Activated CD4-positive, alpha-beta T cell treated with anti-CD3 and anti-CD28 coated beads, Interleukin-2, amount 50 U/mL, for 4 hours (primary cell): ENCODE measurements around the gene TTC39A.

ENCODE experiments used
- DNase-seq, 2 experiments: peaks; one replicate each; pipeline ENCODE4 v3.0.0-alpha.2; 2020

Gene TTC39A

GRCh38 chr1:51330331-51331201, at the start of gene TTC39A:
Gene TTC39A (minus strand): TSS chr1:51330562. CDS start chr1:51330477, 85 bp downstream.
- no peak for DNase-seq

GRCh38 chr1:51378871-51379270, 48.5 kb upstream of the TTC39A start:
- DNase-seq, result no peak

- DNase-seq, result no peak
Measured at GRCh38 chr1:51373898-51374297, 43.5 kb upstream of the TTC39A start.

DNA sequence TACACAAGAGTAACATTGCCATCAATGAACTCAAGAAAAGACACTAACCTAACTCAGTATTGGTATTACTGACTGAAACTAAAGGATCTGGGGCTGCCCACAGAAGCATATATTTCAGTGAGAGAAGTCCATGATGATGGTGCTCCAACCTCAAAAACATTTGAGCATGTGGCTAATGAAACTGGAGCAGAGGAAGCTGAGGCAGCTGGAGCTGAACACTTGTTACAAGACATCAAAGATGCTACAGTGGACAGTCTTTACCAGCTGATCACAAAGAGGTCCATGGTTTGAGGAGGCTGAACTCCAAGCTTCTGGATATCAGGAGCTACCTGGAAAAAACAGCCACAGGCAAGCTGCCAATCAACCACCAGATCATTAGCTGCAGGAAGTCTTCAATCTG, 42.2 kb upstream of the TTC39A start:
- no peak for DNase-seq

GRCh38 chr1:51369171-51369570, 38.8 kb upstream of the TTC39A start:
- DNase-seq, result no peak

DNA sequence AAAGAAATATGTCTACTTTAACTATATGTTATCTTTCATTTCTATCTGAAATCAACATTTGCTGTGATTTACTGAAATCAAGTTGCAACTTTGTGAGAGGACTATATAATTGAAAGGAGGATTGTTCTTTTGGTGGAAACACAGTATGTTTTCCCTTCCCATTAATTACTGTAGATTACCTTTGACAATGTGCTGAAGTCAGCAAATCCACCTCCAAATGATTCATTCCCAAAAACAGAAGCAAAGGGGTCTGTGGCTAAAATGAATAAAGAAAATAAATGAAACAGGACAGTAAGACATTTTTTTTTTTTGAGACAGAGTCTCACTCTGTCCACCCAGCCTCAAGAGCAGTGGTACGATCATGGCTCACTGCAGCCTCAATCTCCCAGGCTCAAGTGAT, 35.4 kb upstream of the TTC39A start:
- DNase-seq, result no peak

GRCh38 chr1:51359879-51360278, 29.5 kb upstream of the TTC39A start:
- DNase-seq, result no peak

DNA sequence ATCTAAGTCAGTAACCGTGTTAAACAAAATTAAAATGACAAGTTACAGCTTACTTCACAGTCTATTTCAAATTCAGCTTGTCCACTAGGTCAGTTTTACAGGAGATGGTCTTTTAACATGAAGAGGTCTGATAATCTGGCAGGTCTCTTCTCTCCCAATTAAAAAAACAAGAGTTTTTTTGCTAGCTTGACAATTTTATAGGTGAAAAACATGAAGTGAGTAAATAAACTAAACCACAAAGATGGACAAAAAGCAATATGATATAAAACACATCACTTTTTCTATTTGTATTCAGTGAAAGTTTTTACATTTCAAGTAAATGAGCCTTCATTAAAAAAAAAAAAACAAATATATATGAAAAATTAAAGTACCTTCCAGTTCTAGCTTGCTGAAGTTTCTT, 25.0 kb upstream of the TTC39A start:
- no peak for DNase-seq

- DNase-seq, result no peak
Measured at GRCh38 chr1:51354416-51354815, 24.1 kb upstream of the TTC39A start.

- DNase-seq, result no peak
Measured at GRCh38 chr1:51351907-51352306, 21.5 kb upstream of the TTC39A start.

DNA sequence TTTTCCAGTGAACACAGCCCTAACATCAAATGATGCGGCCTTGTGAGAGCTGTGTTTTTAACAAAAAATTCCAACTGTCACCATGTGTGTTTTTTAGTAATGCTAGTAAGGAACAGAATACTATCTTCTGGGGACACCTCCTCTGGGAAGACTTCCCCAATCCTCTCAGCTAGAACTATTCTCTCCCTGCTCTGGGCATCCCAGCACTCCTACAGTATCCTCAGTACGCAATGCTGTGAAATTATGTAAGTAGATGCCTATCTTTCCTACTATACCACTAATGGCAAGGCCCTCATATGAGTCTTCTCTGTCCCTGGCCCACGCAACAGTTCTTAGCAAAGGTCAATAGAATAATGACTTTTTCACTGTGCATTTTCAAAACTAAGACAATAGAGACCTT, 19.5 kb upstream of the TTC39A start:
- DNase-seq, result no peak

DNA sequence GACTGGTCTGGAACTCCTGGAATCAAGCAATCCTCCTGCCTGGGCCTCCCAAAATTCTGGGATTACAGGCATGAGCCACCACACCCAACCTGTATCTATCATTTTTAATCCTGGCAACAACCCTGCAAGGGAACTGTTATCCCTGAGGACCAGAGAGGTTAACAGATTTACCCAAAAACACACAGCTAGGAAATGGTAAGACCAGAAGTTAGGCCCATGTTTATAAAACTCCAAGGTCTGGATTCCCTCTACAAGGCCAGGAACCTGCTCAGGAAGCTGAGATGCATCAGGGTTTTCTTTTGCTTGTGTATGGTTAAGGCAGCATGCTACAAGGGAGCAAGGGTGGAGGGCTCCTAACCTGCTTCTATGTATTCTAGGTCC, 17.8 kb upstream of the TTC39A start:
- DNase-seq, result no peak

GRCh38 chr1:51347398-51348146, 17.2 kb upstream of the TTC39A start:
- DNase-seq, result no peak

DNA sequence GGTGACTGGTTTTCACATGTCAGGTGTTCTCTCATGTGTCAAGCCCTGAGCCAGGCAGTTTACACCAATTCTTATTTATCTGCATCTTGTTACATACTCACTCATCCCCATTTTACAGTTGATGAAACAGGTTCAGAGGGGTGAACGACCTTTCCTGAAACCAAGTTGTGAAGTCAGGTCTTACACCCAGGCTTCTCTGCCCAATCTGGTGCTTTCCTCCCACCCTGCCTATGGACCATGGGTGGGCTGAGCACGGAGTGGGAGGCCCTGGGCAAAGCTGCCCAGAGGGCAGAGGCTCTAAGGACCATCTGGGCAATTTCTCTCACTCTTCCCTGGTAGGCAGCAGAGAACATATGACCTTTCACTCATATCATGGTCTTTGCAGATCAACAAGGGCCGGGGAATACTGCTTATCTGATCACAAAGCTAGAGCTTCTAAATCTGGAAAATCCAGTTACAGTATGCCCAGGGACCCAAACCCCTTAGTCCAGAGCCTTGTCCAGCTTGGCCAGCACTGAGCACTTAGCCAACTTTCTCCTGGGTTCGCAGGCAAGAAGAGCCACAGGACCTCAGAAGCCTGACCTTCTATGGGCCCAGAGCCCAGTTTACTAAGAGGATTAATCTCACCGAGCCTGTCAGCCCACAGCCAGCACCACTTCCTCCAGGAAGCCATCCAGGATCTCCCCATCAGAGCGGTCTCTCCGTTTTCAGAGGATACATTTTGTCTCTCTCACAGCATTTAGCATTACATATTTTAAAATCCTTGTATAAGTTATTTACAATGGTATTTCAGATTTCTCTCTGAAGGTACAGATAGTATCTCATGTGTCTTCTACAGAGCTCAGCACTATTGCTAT, 16.0 kb upstream of the TTC39A start:
- no peak for DNase-seq

DNA sequence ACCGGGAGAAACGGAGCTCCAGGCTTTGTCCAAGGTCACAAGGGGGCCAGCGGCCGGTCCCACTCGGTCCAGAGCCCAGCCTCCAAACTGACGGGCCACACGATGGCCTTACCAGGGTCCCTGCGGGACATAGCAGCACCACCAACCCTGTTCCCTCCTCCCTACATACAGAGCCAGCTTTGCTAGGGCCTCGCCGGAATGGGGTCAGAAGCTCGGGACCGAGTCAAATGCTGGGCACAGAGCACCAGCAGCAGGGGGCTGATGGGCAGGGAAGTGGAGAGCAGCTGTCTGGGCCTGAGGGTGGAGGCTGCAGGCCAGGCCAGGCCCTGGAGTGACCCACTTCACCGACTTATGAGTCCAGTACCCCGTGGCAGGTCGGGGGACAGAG, 14.9 kb upstream of the TTC39A start:
- no peak for DNase-seq

DNA sequence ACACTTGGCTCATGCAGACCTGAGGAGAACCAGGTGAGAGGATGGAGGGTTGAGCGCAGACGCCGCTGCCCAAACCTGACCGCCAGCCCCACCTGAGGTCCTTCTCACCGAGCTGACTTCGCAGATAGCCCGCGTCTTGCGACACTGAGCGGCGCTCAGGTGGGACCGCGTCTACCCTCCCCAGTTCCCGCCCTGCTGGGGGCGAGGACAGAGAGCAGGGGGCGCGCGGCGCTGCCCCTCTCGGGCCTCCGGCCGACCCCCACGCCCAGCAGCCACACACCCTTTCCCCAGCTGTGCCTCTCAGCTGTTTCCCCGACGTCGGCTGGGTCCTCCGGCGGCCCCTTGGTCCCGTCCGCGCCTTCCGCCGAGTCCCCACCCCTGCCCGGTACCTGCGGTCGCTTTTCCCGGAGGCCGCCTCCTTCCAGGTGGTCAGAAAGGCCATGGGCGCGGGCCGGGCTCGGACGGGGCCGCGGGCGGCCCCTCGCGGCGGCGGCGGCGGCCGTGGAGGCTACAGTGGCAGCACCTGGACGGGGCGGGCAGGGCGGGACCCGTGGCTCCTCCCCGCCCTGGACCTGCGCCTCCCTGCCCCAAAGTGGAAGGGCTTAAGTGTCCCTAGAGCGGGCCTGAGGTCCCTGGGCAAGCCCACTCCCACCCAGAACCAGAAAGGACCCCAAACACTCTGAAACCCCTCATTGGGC, 14.4 kb upstream of the TTC39A start:
- DNase-seq, result no peak

DNA sequence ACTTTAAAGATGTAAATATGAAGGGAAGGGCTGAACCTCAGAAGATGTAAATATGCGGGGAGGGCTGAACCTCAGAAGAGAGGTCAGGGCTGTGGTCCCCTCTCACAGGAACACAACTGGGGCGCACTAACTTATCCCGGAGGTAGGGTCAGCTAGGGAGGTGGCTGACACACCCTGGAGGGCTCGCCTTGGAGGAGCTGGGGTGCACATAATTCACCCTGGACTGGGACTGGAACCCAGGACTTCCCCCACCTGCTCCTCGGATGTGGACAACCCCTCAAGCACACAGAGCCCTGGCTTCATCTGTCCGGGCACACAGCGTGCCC, 13.9 kb upstream of the TTC39A start:
- no peak for DNase-seq

GRCh38 chr1:51343624-51344023, 13.3 kb upstream of the TTC39A start:
- no peak for DNase-seq

GRCh38 chr1:51342591-51343206, 12.3 kb upstream of the TTC39A start:
- DNase-seq, result no peak

DNA sequence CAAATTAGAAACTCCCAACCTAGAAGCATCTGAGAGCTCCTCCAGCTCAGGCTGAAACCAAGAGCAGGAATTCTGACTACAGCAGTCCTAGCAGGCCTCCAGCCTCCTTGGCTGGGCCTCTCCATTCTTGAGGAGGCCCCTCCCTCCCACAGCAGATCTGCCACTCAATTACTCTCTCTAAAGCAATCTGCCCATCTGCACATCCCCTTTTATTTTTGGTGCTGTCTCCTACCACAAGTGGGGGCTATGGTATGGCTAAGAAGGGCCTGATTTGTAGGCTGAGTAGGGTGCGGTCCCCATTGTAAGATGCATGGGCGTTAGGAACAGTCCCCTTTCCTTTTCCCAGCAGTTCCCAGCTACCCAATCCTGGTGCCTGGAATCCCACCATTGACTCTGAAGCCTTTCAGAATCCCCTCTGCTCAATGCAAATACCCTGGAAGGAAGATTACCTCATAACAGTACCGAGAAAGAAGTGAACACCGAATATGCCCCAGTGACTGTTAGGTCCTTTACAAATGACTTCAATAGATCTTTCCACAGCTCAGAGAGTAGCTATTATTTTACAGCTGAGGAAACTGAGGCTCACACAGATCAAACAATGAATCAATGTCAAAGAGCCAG, 11.6 kb upstream of the TTC39A start:
- no peak for DNase-seq

GRCh38 chr1:51340380-51340779, 10.0 kb upstream of the TTC39A start:
- no peak for DNase-seq

DNA sequence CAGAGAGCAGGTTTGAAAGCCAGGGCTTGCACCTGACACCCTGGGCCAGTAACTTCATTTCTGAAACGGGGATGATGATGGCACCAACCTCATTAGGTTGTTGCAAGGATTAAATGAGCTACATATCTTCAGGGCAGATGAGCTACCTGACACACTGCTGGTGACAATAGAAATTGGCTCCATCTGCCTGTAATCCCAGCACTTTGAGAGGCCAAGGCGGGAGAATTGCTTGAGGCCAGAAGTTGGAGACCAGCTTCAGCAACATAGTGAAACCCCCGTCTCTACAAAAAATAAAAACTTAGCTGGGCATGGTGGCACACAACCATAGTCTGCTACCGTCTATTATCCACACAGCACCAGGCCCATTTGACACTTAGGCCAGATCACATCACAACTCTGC, 6.3 kb upstream of the TTC39A start:
- DNase-seq, result no peak
